Measurements from ENCODE around the gene ERC1.
A peak's percentile ranks its signal among the peaks of the same experiment; 100 is the strongest.
"Not testable (repeated sequence)": the region's sequence is repeated elsewhere in the genome, so short reads cannot be mapped to it uniquely, and the experiment has no call there.

The ERC1 gene

DNA sequence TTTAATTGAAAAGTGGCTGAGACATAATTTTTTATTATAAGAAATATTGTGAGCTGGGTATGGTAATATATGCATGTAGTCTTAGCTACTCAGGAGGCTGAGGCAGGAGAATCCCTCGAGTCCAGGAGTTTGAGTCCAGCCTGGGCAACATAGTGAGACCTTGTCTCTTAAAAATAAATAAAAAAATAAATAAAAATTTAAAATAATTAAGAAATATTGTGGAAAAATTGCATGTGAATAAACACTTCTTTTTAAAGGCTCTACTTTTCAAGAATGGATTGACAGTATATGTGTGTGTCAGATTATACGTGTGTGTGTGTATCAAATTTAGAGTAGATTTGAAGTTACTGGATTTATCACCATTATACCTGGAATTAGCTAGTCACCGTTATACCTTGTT is 43.2 kb downstream of the ERC1 start:
- DNase-seq, result no peak

DNA sequence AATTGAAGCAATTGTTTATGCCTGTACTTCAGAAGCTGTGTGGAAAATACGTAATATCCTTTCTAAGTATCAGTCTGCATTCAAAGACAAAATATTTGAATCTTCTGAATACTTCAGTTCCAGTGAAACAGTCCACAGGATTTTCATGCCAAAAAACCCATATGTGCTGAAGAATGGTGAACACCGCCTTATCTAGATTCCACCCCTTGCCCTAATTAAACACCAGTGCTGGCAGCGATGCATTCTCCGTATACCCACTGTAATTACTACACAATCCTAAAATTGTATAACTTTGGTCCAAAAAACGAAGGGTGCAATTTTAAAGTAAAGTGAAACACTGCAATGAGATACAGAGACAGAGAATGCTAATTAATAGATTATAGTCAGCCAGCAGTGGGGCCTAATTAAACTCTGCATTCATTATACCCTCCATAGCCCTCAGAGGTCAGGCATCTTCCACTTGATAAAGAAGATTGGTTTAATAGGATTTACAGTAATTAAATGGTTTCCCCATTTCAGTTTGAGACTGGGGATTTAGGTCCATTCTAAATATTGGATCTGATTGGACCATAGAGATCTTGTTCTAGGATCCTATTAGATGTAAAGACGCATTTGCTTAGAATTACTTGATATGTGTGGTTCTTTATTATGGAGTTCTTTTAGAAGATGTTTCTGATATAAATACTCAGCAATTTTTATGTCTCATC is 43.9 kb downstream of the ERC1 start:
- no peak for DNase-seq

DNA sequence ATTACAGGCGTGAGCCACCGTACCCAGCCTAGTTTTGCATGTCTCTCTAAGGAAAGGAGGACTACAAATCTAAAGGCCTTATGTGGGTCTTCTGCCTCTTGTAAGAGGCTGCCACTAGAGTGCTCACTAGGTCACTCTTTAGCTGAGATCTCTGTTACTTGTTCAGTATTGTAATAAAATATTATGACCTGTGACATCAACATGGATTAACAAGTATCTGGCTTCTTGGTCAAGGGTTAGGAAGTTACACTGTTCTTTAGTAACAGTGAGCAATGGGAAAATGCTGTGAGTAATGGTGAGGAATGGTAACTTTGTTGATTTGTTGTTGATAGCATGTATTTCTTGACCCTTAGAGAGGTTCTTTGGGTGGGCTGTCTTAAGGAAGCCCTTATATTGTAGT is 50.5 kb downstream of the ERC1 start:
- no peak for DNase-seq

DNA sequence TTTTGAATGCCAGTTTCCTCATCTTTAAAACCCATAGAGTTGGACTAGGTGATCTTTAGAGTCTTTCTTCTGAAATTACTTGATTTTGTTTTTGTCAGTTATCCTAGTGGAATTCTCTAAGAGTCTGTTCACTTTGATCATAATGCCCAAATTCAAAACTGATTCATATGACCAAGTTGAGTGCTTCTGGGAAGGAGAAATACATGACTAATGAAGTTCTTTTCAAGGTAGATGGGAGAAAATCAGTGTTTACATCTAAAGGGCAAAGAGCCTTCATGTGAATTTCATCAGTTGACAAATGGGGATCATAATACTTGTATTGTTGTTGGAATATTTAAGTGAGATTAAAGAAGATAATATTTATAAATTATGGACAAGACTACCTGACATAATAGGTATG is 53.2 kb downstream of the ERC1 start:
- no peak for DNase-seq

DNA sequence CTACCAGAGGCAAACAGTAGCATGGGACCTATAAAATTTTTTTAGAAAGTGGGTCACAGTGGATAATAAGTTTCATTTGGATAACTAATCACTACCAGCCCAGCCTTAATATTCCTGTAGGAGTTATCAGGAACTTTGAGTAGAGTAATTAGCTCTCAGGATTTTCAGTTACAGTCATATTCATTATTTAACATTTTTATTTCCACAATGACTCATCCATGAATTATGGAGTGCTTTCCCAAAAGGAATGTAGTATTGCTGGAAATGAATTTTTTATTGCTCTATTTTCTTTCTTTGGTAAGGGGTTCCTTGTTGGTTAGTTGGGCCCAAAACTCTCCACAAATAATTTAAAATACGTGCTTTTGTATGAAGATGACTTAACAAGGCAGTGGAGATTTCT is 53.7 kb downstream of the ERC1 start:
- DNase-seq, result no peak

DNA sequence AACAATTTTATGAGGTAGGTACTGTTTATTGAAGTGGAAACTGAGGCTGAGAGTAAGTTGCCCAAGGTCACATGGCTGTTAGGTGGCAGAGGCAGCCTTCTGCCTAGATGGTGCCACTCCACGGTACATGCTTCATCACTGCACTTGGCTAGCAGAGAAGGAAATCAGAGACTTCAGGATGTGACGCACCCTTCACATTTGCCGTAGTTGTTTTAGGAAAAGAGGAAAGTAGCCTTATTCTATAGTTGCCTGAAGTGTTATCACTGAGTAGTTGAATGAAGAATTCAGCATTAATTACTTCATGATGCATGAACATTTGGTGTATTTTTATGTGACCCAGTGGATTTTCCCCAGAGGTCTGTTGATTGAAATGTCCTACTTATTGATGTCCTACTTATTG is 55.7 kb downstream of the ERC1 start:
- no peak for DNase-seq

DNA sequence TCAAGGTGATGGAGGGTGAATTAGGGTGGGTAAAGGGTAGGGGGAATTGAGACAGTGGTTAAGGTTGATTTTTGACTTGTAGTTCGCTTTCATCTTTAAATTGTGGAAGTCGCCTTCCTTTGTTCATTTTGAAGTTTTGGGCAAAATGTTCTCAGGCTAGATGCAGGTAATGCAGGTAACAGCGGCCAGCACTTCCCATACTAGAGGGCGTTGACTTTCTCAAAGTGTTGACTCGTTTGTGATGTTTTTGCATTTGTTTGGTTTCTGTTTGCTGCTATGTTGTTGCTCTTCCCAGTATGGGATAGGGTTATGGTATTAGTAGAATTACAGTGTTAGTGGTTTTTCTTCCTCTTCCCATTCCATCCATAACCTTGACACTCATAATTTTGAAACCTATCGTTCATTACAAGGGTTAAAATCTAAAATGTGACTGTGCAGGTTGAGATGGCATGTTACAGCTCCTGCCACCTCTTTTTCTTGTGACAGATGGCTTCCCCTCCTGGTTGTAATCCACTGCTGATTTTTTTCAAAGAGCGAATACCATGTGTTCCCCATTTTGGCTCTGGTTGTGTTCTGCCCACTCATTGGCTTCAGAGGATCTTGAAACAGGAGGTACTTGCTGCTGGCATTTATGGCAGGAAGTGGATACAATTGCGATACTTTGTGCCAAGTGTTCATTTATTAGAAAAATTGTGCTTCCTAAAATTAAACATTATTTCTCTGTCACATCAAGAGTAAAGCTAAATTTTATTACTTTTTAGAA is 57.1 kb downstream of the ERC1 start:
- peak in 1 of 2 donors; percentile 81 for DNase-seq

DNA sequence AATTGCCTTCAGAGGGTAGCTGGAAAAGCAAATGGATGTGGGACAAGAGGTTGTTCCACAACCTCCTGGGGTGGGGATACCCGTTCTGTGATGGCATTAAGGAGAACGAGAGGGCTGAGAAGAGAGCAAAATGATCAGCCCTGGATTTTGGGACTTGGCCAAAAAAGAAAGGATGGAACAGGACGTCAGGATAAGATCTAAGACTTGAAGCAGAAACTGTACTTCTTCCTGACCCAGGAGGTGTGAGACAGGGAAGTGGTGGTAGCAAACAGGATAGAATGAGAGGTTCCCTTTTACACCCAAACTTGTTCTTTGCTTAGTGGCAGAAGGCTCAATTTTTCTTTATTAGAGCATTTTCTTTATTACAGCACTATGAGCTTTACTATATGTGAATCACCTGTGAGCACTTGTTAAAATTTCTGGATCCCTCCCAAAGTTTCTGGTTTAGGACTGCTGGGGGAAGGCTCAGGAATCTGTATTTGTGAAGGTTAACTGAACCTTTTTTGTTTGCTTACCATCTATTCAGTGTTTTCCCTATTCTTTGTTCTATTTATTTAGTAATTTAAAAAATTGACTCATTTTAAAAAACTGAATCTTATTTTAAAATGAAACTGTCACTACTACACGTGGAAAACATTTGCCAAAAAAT is 59.2 kb downstream of the ERC1 start:
- DNase-seq, result peak in 1 of 2 donors; percentile 33

DNA sequence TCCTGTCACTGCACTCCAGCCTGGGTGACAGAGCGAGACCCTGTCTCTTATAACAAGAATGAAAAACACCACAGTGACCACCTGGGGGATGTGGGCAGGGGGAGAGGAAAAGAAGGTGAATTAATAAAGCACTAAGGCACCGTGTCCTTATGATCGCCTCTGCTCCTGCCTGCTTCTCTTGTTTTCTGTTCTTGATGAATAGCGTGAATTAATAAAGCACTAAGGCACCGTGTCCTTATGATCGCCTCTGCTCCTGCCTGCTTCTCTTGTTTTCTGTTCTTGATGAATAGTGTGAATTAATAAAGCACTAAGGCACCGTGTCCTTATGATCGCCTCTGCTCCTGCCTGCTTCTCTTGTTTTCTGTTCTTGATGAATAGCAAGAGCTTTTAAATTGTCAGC is 60.6 kb downstream of the ERC1 start:
- not testable (repeated sequence) for DNase-seq

DNA sequence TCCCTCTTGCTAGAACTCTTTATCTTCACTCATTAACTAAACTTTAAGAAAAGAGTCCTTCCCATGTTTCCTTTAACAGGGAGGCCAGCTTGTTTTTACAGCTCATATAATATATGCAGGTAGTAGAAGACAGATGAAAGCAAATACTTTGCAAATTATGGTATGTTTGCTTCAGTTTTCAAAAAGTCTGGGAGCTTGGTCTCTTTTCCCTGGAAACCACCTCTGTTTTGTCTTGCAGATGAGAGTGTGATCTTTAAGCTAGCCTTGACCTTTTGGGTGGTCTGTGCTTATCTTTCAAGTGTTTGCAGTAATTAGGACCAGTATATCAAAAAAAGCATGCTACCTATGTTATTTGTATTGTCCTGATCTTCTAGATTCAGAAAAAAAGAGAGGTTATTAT is 62.7 kb downstream of the ERC1 start:
- no peak for DNase-seq

DNA sequence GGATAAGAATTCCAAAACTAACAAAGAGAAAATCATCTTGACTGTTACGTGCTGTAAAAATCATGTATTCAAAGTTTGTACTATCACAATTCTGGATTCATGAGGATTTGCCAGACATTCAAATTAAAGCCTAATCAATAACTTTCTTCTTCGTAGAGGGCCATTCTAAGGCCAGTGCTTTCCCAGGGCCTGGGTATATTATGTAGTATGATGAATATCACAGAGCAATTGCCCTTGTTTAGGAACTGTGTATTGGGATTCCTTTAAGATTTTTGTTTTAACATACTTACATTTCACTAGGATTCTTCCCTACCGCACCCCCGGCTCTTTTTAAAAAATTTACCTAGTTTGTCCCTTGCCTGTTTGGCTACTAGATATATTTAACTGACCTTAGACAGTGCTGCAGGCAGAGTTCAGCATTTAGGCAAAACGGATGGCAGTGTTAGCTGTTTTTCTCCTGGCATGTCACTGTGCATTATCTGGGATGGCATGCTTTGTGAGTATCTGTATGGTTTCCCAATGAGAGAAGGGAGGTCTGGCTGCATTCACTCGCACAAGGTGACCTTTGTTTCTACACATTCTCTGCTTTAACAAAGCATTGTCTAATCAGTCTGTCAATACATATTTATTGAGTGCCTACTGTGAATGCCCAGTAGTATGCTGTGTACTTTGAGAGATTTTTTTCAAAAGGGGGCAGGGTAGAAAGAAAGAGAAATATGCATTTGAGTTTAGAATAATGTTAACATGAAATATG is 63.3 kb downstream of the ERC1 start:
- no peak for DNase-seq

DNA sequence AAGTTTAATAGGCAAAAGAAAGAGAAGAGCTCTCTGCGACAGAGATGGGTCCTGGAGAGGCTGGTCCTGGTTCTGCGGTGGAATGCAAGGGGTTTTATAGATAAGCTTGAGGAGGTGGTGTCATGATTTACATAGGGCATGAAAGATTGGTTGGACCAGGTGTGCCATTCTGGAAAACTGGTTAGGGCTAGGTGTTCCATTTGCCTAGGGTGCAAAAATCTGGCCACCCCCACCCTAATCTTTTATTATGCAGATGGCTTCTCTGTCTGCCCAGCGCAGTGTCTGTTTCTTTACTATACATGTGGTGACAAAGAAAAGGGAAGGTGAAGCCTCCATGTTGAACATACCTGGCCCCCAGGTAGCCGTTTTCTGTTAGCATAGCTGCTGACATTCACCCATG is 65.4 kb downstream of the ERC1 start:
- no peak for DNase-seq

DNA sequence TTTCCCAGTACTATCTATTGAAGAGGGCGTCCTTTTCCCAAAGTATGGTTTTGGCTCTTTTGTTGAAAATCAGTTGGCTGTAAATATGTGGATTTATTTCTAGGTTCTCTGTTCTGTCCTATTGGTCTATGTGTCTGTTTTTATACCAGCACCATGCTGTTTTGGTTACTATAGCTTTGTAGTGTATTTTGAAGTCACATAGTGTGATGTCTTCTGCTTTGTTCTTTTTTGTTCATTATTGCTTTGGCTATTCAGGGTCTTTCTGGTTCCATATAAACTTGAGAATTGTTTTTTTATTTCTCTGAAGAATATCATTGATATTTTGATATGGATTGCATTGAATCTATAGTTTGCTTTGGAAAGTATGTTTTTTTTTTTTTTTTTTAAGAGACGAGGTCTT is 67.4 kb downstream of the ERC1 start:
- no peak for DNase-seq

DNA sequence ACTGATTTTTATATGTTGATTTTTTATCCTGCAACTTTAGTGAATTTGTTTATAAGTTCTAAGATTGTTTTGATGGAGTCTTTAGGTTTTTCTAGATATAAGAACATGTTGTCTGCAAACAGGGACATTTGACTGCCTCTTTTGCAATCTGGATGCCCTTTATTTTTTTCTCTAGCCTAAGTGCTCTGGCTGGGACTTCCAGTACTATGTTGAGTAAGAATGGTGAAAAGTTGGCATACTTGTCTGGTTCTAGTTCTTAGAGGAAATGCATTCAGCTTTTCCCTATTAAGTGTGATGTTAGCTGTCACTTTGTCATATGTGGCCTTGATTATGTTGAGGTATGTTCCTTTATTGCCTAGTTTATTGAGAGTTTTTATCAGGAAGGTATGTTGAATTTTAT is 68.1 kb downstream of the ERC1 start:
- no peak for DNase-seq

DNA sequence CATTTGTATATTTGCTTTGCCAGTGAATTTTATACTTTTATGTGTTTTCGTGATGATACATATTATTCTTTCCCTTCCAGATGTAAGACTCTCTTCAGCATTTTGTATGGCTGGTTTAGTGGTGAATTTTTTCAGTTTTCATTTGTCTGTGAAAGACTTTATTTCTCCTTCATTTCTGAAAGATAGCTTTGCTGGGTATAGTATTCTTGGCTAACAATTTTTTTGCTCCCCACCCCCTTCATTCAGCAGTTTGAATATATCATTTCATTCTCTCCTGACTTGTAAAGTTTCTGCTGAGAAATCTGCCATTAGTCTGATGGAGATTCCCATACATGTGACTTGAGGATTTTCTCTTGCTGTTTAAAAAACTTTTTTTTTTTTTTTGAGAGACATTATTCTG is 72.8 kb downstream of the ERC1 start:
- DNase-seq, result no peak

DNA sequence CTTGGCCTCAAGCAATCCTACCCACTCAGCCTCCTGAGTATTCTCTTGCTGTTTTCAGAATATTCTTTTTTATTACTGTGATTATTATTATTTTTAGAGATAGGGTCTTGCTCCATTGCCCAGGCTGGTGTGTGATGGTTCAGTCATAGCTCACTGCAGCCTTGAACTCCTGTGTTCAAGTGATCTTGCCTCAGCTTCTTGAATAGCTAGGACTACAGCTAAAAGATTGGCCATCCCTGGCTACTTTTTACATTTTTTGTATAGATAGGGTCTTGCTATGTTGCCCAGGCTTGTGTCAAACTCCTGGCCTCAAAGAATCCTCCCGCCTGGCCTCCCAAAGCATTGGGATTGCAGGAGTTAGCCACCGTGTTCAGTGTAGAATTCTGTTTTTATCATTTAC is 73.3 kb downstream of the ERC1 start:
- no peak for DNase-seq

DNA sequence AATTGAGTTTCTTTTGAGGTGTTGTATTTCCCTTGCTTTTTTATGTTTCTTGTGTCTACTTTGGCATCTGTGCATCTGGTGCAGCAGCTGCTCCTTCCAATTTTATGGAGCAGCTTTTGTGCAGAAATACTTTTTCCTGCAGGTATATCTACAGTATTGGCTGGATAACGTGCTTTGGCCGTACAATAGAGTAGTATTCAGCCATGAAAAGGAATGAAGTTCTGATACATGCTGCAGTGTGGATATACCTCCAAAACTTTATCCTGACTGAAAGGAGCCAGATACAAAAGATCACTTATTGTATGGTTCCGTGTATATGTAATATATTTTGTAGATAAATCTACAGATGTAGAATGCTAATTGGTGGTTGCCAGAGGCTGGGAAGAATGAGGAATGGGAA is 74.6 kb downstream of the ERC1 start:
- DNase-seq, result no peak

DNA sequence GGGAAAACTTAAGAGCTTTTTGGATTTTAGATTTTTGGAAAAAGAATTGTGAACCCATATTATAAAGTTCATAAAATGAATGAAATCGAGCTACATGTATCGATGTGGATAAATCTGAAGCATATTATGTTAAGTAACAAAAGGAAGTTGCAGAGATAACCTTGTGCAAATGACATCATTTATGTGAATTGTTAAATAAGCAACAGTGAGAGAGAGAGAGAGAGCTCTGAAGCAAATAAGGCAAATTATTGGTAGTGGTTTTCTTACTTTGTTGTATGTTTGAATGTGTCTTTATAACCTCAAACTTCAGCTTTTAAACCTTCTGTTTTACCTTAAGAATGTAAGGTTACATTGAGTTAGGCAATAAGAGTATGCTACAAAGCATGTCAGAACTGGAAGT is 78.8 kb downstream of the ERC1 start:
- DNase-seq, result no peak

DNA sequence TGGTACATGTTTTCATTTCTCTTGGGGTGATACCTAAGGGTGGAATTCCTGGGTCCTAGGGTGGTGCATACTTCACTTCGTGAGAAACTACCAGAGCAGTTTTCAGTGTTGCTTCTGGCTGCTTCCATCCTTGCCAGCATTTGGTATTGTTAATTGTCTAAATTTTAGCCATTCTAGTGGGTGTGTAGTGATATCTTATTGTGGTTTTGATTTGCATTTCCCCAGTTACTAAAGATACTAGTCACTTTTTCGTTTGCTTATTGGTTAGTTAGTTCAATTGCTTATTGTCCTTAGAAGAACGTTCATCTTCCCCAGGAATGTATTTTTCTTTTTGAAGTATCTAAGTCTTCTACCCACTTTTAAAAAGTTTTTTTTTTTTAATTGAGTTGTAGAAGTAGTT is 80.2 kb downstream of the ERC1 start:
- DNase-seq, result no peak

DNA sequence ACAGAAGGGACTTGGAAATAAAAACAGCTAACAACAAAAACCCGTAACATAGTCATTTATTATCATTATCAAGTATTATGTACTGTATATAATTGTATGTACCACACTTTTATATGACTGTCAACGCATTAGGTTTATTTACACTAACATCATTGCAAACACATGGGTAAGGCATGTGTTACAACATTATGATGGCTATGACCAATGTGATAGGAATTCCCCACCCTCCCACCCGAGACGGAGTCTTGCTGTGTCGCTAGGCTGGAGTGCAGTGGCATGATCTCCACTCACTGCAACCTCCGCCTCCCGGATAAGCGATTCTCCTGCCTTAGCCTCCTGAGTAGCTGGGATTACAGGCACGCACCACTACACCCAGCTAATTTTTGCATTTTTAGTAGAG is 82.6 kb downstream of the ERC1 start:
- no peak for DNase-seq

DNA sequence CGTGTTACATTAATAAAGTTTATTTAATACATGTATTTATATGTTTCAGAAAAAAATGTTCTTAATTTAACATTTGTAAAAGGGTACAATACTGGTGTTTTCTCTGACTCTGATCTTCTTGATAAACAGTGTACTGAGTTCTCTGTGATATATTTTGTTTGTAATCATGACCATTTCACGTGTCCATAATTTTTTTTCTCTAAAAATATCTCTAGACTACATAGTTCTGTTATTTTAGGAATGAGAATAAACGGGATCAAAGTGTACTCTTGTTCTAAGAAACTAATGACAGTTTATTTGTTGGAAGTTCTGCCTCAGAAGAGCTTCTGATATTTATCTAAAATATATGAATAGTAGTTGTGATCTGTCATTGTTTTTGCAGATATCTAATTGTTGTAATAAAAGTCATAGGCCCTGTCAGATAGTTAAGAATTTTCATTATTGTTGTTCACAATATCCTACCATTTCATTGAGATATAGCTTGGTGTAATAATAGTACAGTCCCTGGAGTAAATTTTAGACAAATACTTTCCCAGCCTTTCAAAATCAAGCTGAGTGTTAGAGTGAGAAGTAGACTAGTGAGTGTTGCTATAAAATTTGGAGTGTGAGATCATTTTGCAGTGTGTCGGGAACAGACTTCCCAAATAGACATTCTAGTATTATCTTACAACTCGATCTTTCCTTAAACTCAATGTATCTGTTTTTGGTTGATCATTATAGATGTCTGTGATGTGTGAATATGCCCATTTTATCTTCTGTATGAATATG is 86.2 kb downstream of the ERC1 start:
- DNase-seq, result no peak

DNA sequence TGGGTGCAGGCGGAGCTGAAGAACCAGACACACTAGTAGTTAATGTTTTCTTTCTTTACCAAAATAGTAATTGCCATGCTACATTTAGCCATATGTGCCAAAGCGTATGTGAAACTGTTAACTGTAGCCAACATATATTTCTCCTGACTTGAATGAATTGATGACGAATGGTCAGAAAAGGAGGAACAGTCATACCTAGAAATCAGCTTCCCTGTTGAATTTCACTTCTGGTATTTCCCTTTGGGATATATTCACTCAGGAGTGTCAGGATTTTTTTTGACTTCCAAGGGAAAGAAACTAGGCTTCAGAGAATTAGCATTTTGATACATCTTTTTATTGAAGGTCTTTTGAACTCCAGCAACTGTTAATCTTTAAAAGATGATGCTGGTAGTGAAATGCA is 87.0 kb downstream of the ERC1 start:
- DNase-seq, result no peak
